ENCODE results near the gene CPD. TPM values are rescaled to one million over a fixed set of nuclear protein-coding genes. Genes with fewer than 3 reads are reported as not detected.
A peak's percentile ranks its signal among the peaks of the same experiment; 100 is the strongest.
"Not testable (repeated sequence)": the region's sequence is repeated elsewhere in the genome, so short reads cannot be mapped to it uniquely, and the experiment has no call there.

Gene CPD
- total and polyA plus RNA-seq, 4 donors = 4.1 to 58.5 (median 27.6) TPM

DNA sequence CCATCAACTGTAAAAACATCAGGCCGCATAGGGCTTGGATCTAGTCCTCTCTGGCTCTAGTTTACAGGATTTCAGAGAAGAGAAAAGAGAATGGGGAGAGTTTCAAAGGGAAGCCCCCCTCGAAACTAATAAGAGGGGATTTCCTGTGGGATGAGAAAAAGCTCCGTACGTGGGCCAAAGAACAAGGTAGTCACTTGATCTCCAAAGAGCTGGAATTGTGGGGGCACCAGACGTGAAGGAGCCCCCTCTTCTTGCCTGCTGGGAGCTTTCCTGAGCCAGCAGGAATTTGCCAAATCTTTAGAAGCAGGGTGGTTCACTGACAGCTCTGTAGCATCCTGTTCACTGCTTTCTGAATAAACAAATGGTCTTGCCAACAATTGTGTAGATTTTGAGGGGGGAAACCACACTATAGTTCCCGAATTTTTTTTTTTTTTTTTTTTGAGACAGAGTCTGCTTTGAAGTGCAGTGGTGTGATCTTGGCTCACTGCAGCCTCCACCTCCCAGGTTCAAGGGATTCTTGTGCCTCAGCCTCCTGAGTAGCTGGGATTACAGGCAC lies 37.8 kb upstream of the CPD start:
- no peak for DNase-seq
- intact Hi-C loops (cut with DNase I) = no loop called here
- H3K36me3 ChIP-seq (ENCODE audit: control insufficient read depth in 1 of 2, insufficient read depth in 2 of 2, low read length in 1 of 2) = no peaks in the 10 kb centered on the region
- H3K4me3 ChIP-seq (ENCODE audit: low read length in 2 of 2) = no peak overlapping the region
- H3K27me3 ChIP-seq (ENCODE audit: control insufficient read depth in 1 of 2, insufficient read depth in 2 of 2, low read length in 1 of 2) = no peaks in the 10 kb centered on the region
- 52% methylated on average over 6 of the region's 6 CpGs for WGBS, 2 donors
- no peaks in the 10 kb centered on the region for H3K9me3 ChIP-seq (ENCODE audit: control insufficient read depth, low read length)
- no peak for ATAC-seq (ENCODE audit: low FRiP score)
- no peaks in the 10 kb centered on the region for H3K4me1 ChIP-seq (ENCODE audit: control insufficient read depth in 1 of 2, insufficient read depth in 2 of 2, low read length in 2 of 2)
- no peak overlapping the region for H3K27ac ChIP-seq (ENCODE audit: low read depth in 1 of 2, low read length in 2 of 2)

DNA sequence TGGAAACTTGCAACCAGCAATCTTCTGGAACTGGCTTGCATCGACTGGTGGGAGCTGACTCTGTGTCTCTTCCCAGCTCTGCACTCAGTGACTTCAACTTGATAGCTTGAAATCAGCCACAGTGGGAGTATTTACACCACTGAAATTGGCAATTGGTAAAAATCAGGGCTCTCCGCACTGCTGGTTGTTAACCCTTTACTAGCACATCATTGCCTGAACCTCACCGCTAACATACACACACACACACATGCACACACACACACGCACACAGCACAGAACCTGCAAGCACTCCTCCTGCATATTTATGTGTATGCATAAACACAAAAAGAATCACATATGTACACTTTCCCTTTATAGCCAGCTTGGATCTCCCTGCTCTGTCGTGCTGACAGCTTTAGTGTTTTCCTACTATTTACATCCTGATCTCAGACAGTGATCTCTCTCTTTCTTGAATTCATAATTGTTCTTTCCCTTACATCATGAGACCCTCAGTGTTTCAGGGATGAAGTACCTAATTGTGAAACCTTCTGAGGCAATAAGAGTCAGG lies 37.0 kb upstream of the CPD start:
- no peak overlapping the region for H3K27ac ChIP-seq (ENCODE audit: low read depth in 1 of 2, low read length in 2 of 2)
- intact Hi-C loops (cut with DNase I) = no loop called here
- H3K9me3 ChIP-seq (ENCODE audit: control insufficient read depth, low read length) = no peaks in the 10 kb centered on the region
- 88 to 94% methylated on average over 5 of the region's 5 CpGs for WGBS, 2 donors
- H3K4me1 ChIP-seq (ENCODE audit: control insufficient read depth in 1 of 2, insufficient read depth in 2 of 2, low read length in 2 of 2) = no peaks in the 10 kb centered on the region
- DNase-seq = no peak
- no peaks in the 10 kb centered on the region for H3K36me3 ChIP-seq (ENCODE audit: control insufficient read depth in 1 of 2, insufficient read depth in 2 of 2, low read length in 1 of 2)
- no peaks in the 10 kb centered on the region for H3K27me3 ChIP-seq (ENCODE audit: control insufficient read depth in 1 of 2, insufficient read depth in 2 of 2, low read length in 1 of 2)
- no peak for ATAC-seq (ENCODE audit: low FRiP score)
- H3K4me3 ChIP-seq (ENCODE audit: low read length in 2 of 2) = no peak overlapping the region

DNA sequence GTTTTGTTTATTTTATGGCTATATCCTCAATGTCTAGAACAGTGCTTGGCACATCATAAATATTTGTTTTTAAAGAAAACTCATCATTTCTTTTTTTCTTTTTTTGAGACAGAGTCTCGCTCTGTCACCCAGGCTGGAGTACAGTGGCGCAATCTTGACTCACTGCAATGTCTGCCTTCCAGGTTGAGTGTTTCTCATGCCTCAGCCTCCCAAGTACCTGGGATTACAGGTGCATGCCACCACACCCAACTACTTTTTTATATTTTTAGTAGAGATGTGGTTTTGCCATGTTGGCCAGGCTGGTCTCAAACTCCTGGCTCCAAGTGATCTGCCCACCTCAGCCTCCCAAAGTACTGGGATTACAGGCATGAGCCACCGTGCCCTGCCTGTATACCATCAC lies 35.5 kb upstream of the CPD start:
- H3K27ac ChIP-seq (ENCODE audit: low read depth in 1 of 2, low read length in 2 of 2); ATAC-seq (ENCODE audit: low FRiP score); DNase-seq; intact Hi-C loops (cut with DNase I); H3K9me3 ChIP-seq (ENCODE audit: control insufficient read depth, low read length); H3K36me3 ChIP-seq (ENCODE audit: control insufficient read depth in 1 of 2, insufficient read depth in 2 of 2, low read length in 1 of 2); H3K27me3 ChIP-seq (ENCODE audit: control insufficient read depth in 1 of 2, insufficient read depth in 2 of 2, low read length in 1 of 2); H3K4me3 ChIP-seq (ENCODE audit: low read length in 2 of 2); H3K4me1 ChIP-seq (ENCODE audit: control insufficient read depth in 1 of 2, insufficient read depth in 2 of 2, low read length in 2 of 2): not testable (repeated sequence)
- 92 to 97% methylated on average over 3 of the region's 3 CpGs for WGBS, 2 donors

DNA sequence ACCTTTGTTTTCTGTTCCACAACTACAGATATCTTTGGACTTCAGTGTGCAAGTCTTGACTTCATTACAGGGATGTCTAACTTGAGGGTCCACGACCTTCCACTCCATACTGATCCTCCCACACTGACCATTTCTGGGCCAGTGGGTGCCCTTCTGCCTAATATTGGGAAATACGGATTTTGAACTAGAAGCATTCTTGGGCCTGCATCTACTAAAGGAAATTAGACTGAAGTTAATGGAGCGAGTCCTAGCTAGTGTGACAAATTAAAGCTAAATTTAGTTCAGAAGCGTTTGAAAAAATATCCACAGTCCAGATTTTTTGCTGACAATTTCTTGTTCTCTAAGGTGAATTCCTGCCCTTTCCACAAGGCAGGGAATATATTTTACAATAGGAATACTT lies 34.9 kb upstream of the CPD start:
- H3K4me1 ChIP-seq (ENCODE audit: control insufficient read depth in 1 of 2, insufficient read depth in 2 of 2, low read length in 2 of 2) = no peaks in the 10 kb centered on the region
- ATAC-seq (ENCODE audit: low FRiP score) (no peak), DNase-seq (no peak)
- H3K27me3 ChIP-seq (ENCODE audit: control insufficient read depth in 1 of 2, insufficient read depth in 2 of 2, low read length in 1 of 2) = no peaks in the 10 kb centered on the region
- H3K27ac ChIP-seq (ENCODE audit: low read depth in 1 of 2, low read length in 2 of 2) = no peak overlapping the region
- no peaks in the 10 kb centered on the region for H3K36me3 ChIP-seq (ENCODE audit: control insufficient read depth in 1 of 2, insufficient read depth in 2 of 2, low read length in 1 of 2)
- H3K4me3 ChIP-seq (ENCODE audit: low read length in 2 of 2) = no peak overlapping the region
- WGBS, 2 donors = 33 to 35% methylated on average over 4 of the region's 4 CpGs
- intact Hi-C loops (cut with DNase I) = no loop called here
- no peaks in the 10 kb centered on the region for H3K9me3 ChIP-seq (ENCODE audit: control insufficient read depth, low read length)

DNA sequence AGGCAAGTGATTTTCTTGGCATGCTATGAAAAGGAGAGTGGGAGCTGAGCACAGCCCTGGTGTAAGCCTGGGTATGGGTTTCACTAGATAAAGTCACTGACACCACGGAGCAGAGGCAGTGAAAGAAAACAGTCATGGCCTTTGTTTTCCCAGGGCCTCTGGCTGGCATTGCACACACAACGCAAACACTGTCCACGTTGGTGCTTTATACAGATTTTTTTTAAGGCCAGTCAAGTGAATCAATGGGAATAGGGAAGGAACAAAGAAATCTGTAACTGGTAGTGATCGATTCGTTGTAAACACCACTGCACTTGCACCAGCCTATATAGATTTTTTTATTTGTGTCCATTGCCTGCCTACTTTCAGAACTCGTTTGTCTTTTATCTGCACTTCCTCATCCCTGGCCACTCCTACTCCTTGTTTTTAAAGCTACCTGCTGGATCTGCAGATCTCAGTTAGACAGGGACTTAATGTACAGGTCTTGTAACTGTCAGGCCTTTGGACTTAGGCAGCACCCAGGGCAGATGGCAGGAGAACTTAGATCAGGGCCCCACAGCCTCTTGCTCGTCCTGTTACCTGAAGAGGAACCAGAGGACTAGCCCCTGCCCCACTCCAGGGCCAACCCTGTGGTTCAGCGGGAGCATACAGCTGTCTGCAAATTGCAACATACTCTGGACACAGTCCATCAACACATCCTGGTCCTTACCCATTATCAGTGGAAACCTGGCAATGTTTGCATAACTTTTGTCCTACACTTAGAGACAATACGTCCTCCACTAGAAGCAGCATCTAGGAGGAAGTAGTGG lies 34.2 kb upstream of the CPD start:
- intact Hi-C loops (cut with DNase I) = no loop called here
- no peaks in the 10 kb centered on the region for H3K4me1 ChIP-seq (ENCODE audit: control insufficient read depth in 1 of 2, insufficient read depth in 2 of 2, low read length in 2 of 2)

DNA sequence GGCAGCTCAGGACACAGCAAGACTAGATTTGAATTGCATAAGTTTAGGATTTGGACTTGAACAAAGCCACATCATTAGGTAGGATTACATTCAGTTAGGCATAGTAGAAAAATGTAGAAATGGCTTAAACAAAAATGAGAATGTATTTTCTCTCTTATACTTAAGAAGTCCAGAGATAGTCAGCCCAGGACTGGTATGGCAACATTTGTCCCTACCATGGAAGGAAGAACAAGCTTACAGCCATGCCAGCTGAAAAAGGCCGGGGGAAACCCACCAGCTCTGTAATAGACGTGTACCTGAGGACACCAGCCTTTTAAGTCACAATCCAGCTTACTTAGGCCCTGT lies 33.7 kb upstream of the CPD start:
- Histone ChIP-seq H3K27ac (ENCODE audit: low read depth in 1 of 2, low read length in 2 of 2) (no peak overlapping the region), H3K9me3 (ENCODE audit: control insufficient read depth, low read length) (no peaks in the 10 kb centered on the region), H3K27me3 (ENCODE audit: control insufficient read depth in 1 of 2, insufficient read depth in 2 of 2, low read length in 1 of 2) (no peaks in the 10 kb centered on the region), H3K36me3 (ENCODE audit: control insufficient read depth in 1 of 2, insufficient read depth in 2 of 2, low read length in 1 of 2) (no peaks in the 10 kb centered on the region), H3K4me3 (ENCODE audit: low read length in 2 of 2) (no peak overlapping the region), H3K4me1 (ENCODE audit: control insufficient read depth in 1 of 2, insufficient read depth in 2 of 2, low read length in 2 of 2) (no peaks in the 10 kb centered on the region)
- 94 to 95% methylated on average over 2 of the region's 2 CpGs for WGBS, 2 donors
- ATAC-seq (ENCODE audit: low FRiP score) = no peak
- DNase-seq = no peak
- intact Hi-C loops (cut with DNase I) = no loop called here

More for the DNA sequence above, 34.2 kb upstream of the CPD start:
- 39 to 50% methylated on average over 9 of the region's 9 CpGs for WGBS, 2 donors
- Histone ChIP-seq H3K36me3 (ENCODE audit: control insufficient read depth in 1 of 2, insufficient read depth in 2 of 2, low read length in 1 of 2) (no peaks in the 10 kb centered on the region), H3K9me3 (ENCODE audit: control insufficient read depth, low read length) (no peaks in the 10 kb centered on the region), H3K27ac (ENCODE audit: low read depth in 1 of 2, low read length in 2 of 2) (peak overlapping the region in 1 of 2 donors; percentile 27), H3K27me3 (ENCODE audit: control insufficient read depth in 1 of 2, insufficient read depth in 2 of 2, low read length in 1 of 2) (no peaks in the 10 kb centered on the region), H3K4me3 (ENCODE audit: low read length in 2 of 2) (no peak overlapping the region)
- DNase-seq = no peak
- peak; percentile 36 for ATAC-seq (ENCODE audit: low FRiP score)

DNA sequence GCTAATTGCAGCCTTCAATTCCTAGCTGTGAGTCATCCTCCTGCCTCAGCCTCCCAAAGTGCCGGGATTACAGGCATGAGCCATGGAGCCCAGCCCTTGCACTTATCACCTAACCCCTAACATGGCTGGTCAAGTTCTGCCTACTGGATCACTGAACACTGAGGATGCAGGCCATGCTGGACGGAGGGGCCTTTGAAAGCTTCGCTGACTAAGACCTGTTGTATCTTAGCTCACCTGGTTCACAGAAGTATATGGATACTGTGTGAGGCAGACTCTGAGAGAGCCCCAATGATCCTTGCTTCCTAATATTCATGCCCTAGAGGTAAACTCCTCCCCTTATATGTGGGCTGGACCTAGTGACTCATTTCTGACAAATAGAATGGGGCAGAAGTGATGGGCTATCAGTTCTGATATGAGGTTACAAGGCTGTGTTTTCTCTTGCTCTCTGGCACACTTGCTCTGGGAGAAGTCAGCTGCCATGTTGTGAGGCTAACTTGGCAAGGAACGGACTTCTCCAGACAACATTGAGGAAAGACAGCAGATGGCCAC lies 33.1 kb upstream of the CPD start:
- no peaks in the 10 kb centered on the region for H3K36me3 ChIP-seq (ENCODE audit: control insufficient read depth in 1 of 2, insufficient read depth in 2 of 2, low read length in 1 of 2)
- H3K4me1 ChIP-seq (ENCODE audit: control insufficient read depth in 1 of 2, insufficient read depth in 2 of 2, low read length in 2 of 2) = no peaks in the 10 kb centered on the region
- no peak overlapping the region for H3K27ac ChIP-seq (ENCODE audit: low read depth in 1 of 2, low read length in 2 of 2)
- intact Hi-C loops (cut with DNase I) = no loop called here
- no peak overlapping the region for H3K4me3 ChIP-seq (ENCODE audit: low read length in 2 of 2)
- DNase-seq (no peak), ATAC-seq (ENCODE audit: low FRiP score) (no peak)
- H3K9me3 ChIP-seq (ENCODE audit: control insufficient read depth, low read length) = no peaks in the 10 kb centered on the region
- WGBS, 2 donors = 94 to 96% methylated on average over 4 of the region's 4 CpGs
- no peaks in the 10 kb centered on the region for H3K27me3 ChIP-seq (ENCODE audit: control insufficient read depth in 1 of 2, insufficient read depth in 2 of 2, low read length in 1 of 2)

DNA sequence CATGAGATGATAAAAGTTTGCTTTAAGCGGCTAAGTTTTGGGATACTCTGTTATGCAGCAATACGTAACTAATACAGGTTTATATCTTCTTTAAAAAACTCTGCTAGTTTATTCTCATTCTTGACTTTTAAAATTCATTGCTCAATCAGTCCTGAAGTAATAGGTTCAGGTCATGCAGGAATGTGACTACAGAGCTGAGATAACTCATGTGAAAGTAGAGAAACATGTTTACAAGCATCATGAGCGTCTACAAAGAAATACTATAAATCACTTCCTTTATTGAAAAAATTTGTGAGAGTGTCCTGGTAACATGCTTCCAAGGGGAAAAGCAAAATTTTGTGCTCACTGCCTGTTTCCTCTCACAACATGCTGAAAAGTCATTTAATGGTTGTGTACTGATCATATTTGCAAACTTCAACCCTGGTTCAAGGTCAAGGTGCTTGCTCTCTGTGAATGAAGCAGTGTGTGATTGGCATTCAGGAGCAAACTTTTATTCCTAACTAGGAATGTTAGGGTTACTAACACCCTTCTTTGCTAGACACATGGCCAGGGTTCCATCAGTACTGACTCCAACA lies 32.4 kb upstream of the CPD start:
- 95 to 98% methylated on average over 3 of the region's 3 CpGs for WGBS, 2 donors
- Histone ChIP-seq H3K27ac (ENCODE audit: low read depth in 1 of 2, low read length in 2 of 2) (no peak overlapping the region), H3K9me3 (ENCODE audit: control insufficient read depth, low read length) (no peaks in the 10 kb centered on the region), H3K27me3 (ENCODE audit: control insufficient read depth in 1 of 2, insufficient read depth in 2 of 2, low read length in 1 of 2) (no peaks in the 10 kb centered on the region), H3K36me3 (ENCODE audit: control insufficient read depth in 1 of 2, insufficient read depth in 2 of 2, low read length in 1 of 2) (no peaks in the 10 kb centered on the region), H3K4me1 (ENCODE audit: control insufficient read depth in 1 of 2, insufficient read depth in 2 of 2, low read length in 2 of 2) (no peaks in the 10 kb centered on the region), H3K4me3 (ENCODE audit: low read length in 2 of 2) (no peak overlapping the region)
- DNase-seq (no peak), ATAC-seq (ENCODE audit: low FRiP score) (no peak)
- intact Hi-C loops (cut with DNase I) = no loop called here

All from aorta (tissue), 5 donors.